ENCODE data around the gene CD4.
A peak's percentile ranks its signal among the peaks of the same experiment; 100 is the strongest.

The CD4 gene

GRCh38 chr12:6822426-6823135 lies 33.3 kb downstream of the CD4 start:
- ChIA-PET POLR2A (ENCODE audit: low non-redundant PET) (no interaction called here), CTCF (no interaction called here)
- no peak for TF ChIP-seq CTCF (conservative IDR thresholded peaks at IDR 0.05; ENCODE audit: low read depth)
- H3K27ac ChIP-seq: no peak overlapping the region
- DNase-seq (ENCODE audit: low spot score): no peak

DNA sequence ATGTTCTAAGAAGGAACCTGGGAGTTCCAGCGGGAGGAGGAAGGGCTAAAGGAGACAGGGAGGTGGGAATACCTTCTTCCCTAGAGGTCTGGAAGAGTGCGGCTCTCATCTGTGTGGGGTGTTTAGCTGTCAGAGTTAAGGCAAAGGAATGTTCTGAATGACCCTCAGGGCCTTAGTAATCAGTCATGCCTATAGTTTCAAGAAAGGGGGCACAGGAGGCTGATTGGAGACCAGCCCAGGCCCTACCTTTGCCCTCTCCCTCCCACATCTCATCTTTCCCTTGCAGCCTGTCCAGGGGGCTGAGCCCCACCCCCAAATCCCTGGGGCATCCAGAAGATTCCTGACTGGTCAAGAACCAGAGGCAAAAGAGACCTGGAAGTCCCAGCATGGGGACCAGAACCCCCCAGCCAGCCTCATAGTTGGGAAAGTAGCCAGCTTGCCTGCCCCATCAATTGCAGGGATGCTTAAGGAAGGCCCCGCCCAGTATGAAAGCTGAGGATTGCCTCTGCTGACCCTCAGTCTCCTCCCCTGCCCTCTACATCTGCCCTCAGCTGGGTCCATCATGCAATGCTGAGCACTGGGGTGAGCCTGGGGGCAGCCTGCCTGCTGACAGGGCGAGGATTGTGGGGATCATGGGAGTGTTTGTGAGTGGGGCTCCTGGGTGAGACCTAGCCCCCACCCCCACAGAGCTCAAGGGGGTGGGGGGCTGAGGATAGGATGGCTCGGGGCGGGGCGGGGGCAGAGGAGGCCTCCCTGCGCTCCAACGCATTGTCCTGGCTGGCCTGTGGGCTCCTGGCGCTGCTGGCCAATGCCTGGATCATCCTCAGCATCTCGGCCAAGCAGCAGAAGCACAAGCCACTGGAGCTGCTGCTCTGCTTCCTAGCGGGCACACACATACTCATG lies 34.1 kb downstream of the CD4 start:
- TF ChIP-seq CTCF (conservative IDR thresholded peaks at IDR 0.05; ENCODE audit: low read depth): no peak
- POLR2A ChIA-PET (ENCODE audit: low non-redundant PET): no interaction called here

GRCh38 chr12:6824085-6824775 lies 34.9 kb downstream of the CD4 start:
- ChIA-PET CTCF (interaction anchor here (0.5 to 2.7 kb wide), 6 partner anchors 11 to 129 kb away, joined by 3 to 20 read pairs (median 3); partner anchors contain the start of genes MLF2 and PTMS), POLR2A (ENCODE audit: low non-redundant PET) (no interaction called here)
- no peak overlapping the region for H3K27ac ChIP-seq
- no peak for DNase-seq (ENCODE audit: low spot score)
- TF ChIP-seq CTCF (conservative IDR thresholded peaks at IDR 0.05; ENCODE audit: low read depth): no peak

More for the DNA sequence above, 34.1 kb downstream of the CD4 start:
- CTCF ChIA-PET: interaction anchor here (0.5 to 2.7 kb wide), 4 partner anchors 10 to 128 kb away, joined by 3 to 20 read pairs (median 6); partner anchors contain the start of gene MLF2
- no peak overlapping the region for H3K27ac ChIP-seq
- no peak for DNase-seq (ENCODE audit: low spot score)

DNA sequence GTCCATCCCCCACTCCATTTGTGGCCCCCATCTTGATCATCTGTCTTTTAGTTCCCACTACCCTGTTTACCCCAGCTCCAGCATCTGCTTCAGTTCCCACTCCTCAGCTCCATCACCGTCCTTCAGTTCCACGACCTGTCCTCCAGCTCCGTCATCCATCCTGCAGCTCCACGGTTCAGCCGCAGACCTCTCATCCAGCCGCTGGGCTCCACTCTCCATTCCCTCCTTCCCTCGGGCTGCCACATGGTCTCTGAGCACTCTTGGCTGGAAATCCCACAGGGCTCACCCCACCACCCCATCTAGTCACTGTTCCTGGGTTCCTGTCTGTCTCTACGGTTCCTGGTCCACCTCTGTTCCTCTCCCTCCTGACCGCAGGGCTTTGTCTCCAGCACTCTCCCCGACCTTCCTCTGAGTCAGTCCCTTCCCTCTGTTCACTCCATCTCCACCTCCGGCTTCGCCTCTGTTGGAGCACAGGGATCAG lies 35.6 kb downstream of the CD4 start:
- CTCF ChIA-PET: interaction anchor here (0.5 to 2.7 kb wide), 7 partner anchors 10 to 291 kb away, joined by 3 to 20 read pairs (median 3); partner anchors contain the start of genes GAPDH, MLF2 and PTMS
- no peak for TF ChIP-seq CTCF (conservative IDR thresholded peaks at IDR 0.05; ENCODE audit: low read depth)
- no peak overlapping the region for H3K27ac ChIP-seq
- POLR2A ChIA-PET (ENCODE audit: low non-redundant PET): no interaction called here
- DNase-seq (ENCODE audit: low spot score): no peak

DNA sequence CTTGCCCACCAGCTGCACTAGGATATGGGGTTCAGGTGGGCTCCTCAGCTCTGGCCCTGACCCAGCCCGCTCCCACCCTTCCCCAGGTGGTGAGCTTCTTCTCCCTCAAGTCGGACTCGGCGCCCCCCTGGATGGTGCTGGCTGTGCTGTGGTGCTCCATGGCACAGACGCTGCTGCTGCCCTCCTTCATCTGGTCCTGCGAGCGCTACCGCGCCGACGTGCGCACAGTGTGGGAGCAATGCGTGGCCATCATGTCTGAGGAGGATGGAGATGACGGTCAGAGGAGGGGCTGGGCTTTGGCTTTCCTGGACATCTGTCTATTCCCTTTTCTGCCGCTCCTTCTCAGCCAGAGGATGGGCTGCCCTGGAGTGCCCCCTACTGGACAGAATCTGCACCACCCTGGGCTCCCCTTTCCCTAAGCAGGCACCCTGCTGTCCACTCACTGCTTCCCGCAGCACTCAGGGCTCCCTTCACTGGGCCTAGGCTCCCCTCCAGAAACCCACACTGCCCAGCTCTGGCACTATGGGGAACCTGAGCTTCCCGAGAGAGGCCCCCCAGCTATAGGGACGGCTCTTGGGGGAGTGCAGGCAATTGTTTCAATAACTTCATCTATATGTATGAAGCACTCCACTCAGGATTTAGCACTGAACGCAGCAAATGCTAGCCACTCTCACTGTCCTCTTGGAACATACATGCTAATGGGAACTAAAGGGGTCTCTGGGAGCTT lies 36.2 kb downstream of the CD4 start:
- POLR2A ChIA-PET (ENCODE audit: low non-redundant PET): no interaction called here
- CTCF ChIA-PET: interaction anchor here (0.5 to 2.7 kb wide), 7 partner anchors 9 to 291 kb away, joined by 3 to 20 read pairs (median 3); partner anchors contain the start of genes GAPDH, MLF2 and PTMS
- H3K27ac ChIP-seq: no peak overlapping the region
- peak; percentile 64 for DNase-seq (ENCODE audit: low spot score)
- peak; percentile 64 for TF ChIP-seq CTCF (conservative IDR thresholded peaks at IDR 0.05; ENCODE audit: low read depth)

Data from RWPE1 (cell line).